Fibroblast of lung (primary cell): ENCODE measurements around the gene SORBS1. TPM values are rescaled to one million over a fixed set of nuclear protein-coding genes. Genes with fewer than 3 reads are reported as not detected.
A peak's percentile ranks its signal among the peaks of the same experiment; 100 is the strongest.

Experiments
- DNase-seq, 2 donors: peaks; one replicate each; pipeline versions ENCODE4 v3.0.0 to v3.0.0-alpha.2; 2010; ENCODE audit warnings: low read depth in 2 of 2
- H2AFZ ChIP-seq: 2 replicates; pipeline ENCODE4 v1.5.1; 2012; ENCODE audit warnings: low read length, control low read depth, inconsistent platforms
- H3K27ac ChIP-seq: 2 replicates; pipeline ENCODE4 v1.5.1; 2011; ENCODE audit warnings: low read length, control low read depth; ENCODE audit not compliant: insufficient read depth
- H3K27me3 ChIP-seq: 2 replicates; pipeline ENCODE4 v1.5.1; 2011; ENCODE audit warnings: mild to moderate bottlenecking, low read length; ENCODE audit not compliant: control insufficient read depth, insufficient read depth
- H3K36me3 ChIP-seq: 2 replicates; pipeline ENCODE4 v1.5.1; 2011; ENCODE audit warnings: low read length; ENCODE audit not compliant: control insufficient read depth, insufficient read depth
- H3K4me1 ChIP-seq: 2 replicates; pipeline ENCODE4 v1.5.1; 2011; ENCODE audit warnings: low read length; ENCODE audit not compliant: control insufficient read depth, insufficient read depth; ENCODE audit errors: extremely low read depth
- H3K4me2 ChIP-seq: 2 replicates; pipeline ENCODE4 v1.5.1; 2011; ENCODE audit warnings: low read length, control low read depth; ENCODE audit not compliant: insufficient read depth; ENCODE audit errors: extremely low read depth
- H3K4me3 ChIP-seq, 4 experiments: fragments of 200-600 bp in 1 of 4; sonication (generic) in 1 of 4; replicated peaks in 1 of 4; 2 replicates each; pipeline ENCODE4 v1.5.1; 2011 to 2016; ENCODE audit warnings: low read length in 4 of 4, low read depth in 3 of 4, mild to moderate bottlenecking in 3 of 4, control low read depth in 2 of 4, inconsistent platforms in 1 of 4, mixed read lengths in 1 of 4; ENCODE audit not compliant: insufficient read depth in 1 of 4; ENCODE audit errors: control extremely low read depth in 1 of 4
- H3K79me2 ChIP-seq: 2 replicates; pipeline ENCODE4 v1.5.1; 2012; ENCODE audit warnings: mild to moderate bottlenecking, low read length, inconsistent platforms; ENCODE audit not compliant: control insufficient read depth, insufficient read depth
- H3K9ac ChIP-seq: 2 replicates; pipeline ENCODE4 v1.5.1; 2011; ENCODE audit warnings: mild to moderate bottlenecking, low read length, control low read depth; ENCODE audit not compliant: insufficient read depth
- H3K9me3 ChIP-seq: 2 replicates; pipeline ENCODE4 v1.5.1; 2012; ENCODE audit warnings: low read depth, low read length; ENCODE audit not compliant: control insufficient read depth, insufficient read depth
- H4K20me1 ChIP-seq: 2 replicates; pipeline ENCODE4 v1.5.1; 2011; ENCODE audit warnings: low read length; ENCODE audit not compliant: control insufficient read depth, insufficient read depth; ENCODE audit errors: extremely low read depth
- EZH2 ChIP-seq: IDR thresholded peaks from 2 replicates; pipeline ENCODE4 v1.5.1; 2012; ENCODE audit warnings: low read length, control low read depth, mild to moderate bottlenecking; ENCODE audit errors: missing control alignments
- polyA plus RNA-seq, 2 donors: library from polyadenylated mRNA; depleted of rRNA in 1 of 2; stranded (reverse) in 1 of 2; unstranded in 1 of 2; fragments of >200 nt; gene quantifications; 2 replicates each; pipeline ENCODE4 v1.2.1, GENCODE V29; 2011 to 2012; ENCODE audit warnings: missing spikeins in 1 of 2
- total RNA-seq: library from RNA; depleted of rRNA; stranded (reverse); fragments of >200 nt; gene quantifications from 2 replicates; pipeline ENCODE4 v1.2.1, GENCODE V29; 2014
- TF ChIP-seq, protein P1 (sequence below), 2 donors: IDR thresholded peaks in 1 of 2; conservative IDR thresholded peaks in 1 of 2; 1 replicate in 1 of 2; 2 replicates in 1 of 2; pipeline ENCODE4 v1.5.1; 2011 to 2012; ENCODE audit warnings: low read length in 2 of 2, control low read depth in 1 of 2, inconsistent platforms in 1 of 2, low read depth in 1 of 2, mild to moderate bottlenecking in 1 of 2

The SORBS1 gene
- total and polyA plus RNA-seq, 2 donors (not counting 1 experiment from before 2014, with no cell fraction given): 0.33 to 0.50 TPM

DNA sequence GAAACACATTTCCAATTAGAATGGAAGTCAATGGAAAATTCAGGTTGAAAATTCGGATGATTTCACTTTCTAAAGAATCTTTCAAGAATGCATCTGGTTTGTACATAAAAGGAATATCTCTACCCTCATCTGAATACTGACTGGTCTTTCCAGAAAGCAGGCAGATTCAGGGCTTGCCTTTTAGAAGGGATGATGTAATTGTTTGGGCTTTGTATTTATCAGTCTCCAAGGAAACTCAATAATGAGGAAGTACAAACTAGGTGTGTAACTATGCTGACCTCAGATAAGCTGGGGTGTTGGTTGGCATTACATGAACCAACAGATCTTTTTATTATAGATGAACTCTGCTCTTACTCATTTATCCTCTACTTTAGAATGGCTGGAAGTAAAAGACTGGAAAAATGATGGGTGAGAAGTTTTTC lies 294.5 kb downstream of the SORBS1 start:
- TF ChIP-seq, protein P1, sequence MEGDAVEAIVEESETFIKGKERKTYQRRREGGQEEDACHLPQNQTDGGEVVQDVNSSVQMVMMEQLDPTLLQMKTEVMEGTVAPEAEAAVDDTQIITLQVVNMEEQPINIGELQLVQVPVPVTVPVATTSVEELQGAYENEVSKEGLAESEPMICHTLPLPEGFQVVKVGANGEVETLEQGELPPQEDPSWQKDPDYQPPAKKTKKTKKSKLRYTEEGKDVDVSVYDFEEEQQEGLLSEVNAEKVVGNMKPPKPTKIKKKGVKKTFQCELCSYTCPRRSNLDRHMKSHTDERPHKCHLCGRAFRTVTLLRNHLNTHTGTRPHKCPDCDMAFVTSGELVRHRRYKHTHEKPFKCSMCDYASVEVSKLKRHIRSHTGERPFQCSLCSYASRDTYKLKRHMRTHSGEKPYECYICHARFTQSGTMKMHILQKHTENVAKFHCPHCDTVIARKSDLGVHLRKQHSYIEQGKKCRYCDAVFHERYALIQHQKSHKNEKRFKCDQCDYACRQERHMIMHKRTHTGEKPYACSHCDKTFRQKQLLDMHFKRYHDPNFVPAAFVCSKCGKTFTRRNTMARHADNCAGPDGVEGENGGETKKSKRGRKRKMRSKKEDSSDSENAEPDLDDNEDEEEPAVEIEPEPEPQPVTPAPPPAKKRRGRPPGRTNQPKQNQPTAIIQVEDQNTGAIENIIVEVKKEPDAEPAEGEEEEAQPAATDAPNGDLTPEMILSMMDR (conservative IDR thresholded peaks at IDR 0.05 in 1 of 2, IDR thresholded peaks at IDR 0.05 in 1 of 2; ENCODE audit: low read depth in 1 of 2, low read length in 2 of 2): no peak
- Histone ChIP-seq H3K27me3 (no peaks in the 10 kb centered on the region), H3K9ac (no peak overlapping the region), H3K27ac (peak overlapping the region; percentile 70), H3K9me3 (no peaks in the 10 kb centered on the region), H3K4me3 (no peak overlapping the region), H4K20me1 (no peaks in the 10 kb centered on the region), H3K4me1 (peaks cover 3% of the 10 kb centered on the region), H3K4me2 (no peak overlapping the region), H2AFZ (no peak overlapping the region), H3K79me2 (peaks cover 4% of the 10 kb centered on the region), H3K36me3 (peaks cover 2% of the 10 kb centered on the region)
- DNase-seq: peak; percentile 57 to 96

DNA sequence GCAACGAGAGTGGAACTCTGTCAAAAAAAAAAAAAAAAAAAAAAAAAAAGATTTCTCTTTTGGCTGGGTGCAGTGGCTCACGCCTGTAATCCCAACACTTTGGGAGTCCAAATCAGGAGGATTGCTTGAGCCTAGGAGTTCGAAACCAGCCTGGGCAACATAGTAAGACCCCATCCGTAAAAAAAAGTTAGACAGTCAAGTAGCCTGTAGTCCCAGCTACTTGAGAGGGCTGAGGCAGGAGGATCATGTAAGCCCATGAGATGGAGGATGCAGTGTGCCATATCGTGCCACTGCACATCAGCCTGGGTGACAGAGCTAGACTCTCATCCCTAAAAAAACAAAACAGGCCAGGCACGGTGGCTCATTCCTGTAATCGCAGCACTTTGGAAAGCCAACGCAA lies 295.6 kb downstream of the SORBS1 start:
- no peaks in the 10 kb centered on the region for H4K20me1 ChIP-seq
- H3K79me2 ChIP-seq: peaks cover 3% of the 10 kb centered on the region
- H3K4me3 ChIP-seq: no peak overlapping the region
- H3K4me2 ChIP-seq: no peak overlapping the region
- no peak overlapping the region for H2AFZ ChIP-seq
- no peak overlapping the region for H3K27ac ChIP-seq
- no peak for DNase-seq
- H3K27me3 ChIP-seq: no peaks in the 10 kb centered on the region
- H3K9me3 ChIP-seq: no peaks in the 10 kb centered on the region
- no peak overlapping the region for H3K9ac ChIP-seq
- H3K4me1 ChIP-seq: peaks cover 11% of the 10 kb centered on the region
- no peak for TF ChIP-seq EZH2
- TF ChIP-seq, protein P1 (conservative IDR thresholded peaks at IDR 0.05 in 1 of 2, IDR thresholded peaks at IDR 0.05 in 1 of 2; ENCODE audit: low read depth in 1 of 2, low read length in 2 of 2): no peak
- peaks cover 2% of the 10 kb centered on the region for H3K36me3 ChIP-seq

DNA sequence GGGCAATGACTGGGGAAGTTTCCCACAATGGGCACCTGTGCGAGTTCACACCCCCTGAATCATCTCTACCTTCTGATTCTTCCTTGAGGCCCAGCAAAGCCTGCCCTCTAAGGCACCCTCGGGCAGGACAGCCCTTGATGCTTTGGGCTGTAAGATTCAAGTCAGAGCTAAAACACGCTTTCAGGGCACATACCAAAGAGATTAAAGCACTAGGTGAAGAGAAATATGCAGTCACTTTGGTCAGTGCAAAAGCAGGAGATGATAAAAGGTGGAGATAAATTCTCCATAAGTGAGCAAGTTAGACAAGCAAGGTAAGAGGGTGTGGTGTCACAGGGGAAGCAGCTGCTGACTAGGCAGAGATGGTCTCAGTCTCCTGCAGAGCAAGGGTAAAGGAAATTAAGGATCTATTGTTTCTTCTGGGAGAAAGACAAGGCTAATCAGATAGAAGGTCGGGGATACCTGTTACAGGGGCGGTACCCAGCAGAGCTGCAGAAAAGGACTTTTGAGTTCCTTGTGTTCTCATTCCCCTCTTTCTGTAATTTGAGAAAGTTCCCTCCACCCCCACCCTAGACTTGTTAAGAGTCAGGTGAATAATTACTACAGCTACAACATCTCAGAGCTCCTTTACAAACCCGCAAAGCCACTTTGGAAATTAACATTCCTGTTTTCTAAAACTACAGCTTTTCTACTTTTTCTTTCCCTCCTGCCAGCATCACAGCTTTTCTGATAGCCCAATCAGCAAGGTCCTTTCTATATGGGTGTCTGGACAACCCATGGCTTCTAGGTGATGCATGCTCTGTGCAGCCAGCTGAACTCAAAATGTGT lies 296.7 kb downstream of the SORBS1 start:
- H3K27me3 ChIP-seq: no peaks in the 10 kb centered on the region
- no peak overlapping the region for H3K4me2 ChIP-seq
- no peak for TF ChIP-seq EZH2
- TF ChIP-seq, protein P1 (conservative IDR thresholded peaks at IDR 0.05 in 1 of 2, IDR thresholded peaks at IDR 0.05 in 1 of 2; ENCODE audit: low read depth in 1 of 2, low read length in 2 of 2): no peak
- peaks cover 2% of the 10 kb centered on the region for H3K36me3 ChIP-seq
- H3K9ac ChIP-seq: no peak overlapping the region
- no peak overlapping the region for H3K4me3 ChIP-seq
- no peaks in the 10 kb centered on the region for H4K20me1 ChIP-seq
- H3K79me2 ChIP-seq: no peaks in the 10 kb centered on the region
- DNase-seq: no peak
- H2AFZ ChIP-seq: no peak overlapping the region
- H3K27ac ChIP-seq: no peak overlapping the region
- H3K9me3 ChIP-seq: no peaks in the 10 kb centered on the region
- peaks cover 14% of the 10 kb centered on the region for H3K4me1 ChIP-seq
